ENCODE data around the gene SPATA32.

- TF ChIP-seq, protein P1, sequence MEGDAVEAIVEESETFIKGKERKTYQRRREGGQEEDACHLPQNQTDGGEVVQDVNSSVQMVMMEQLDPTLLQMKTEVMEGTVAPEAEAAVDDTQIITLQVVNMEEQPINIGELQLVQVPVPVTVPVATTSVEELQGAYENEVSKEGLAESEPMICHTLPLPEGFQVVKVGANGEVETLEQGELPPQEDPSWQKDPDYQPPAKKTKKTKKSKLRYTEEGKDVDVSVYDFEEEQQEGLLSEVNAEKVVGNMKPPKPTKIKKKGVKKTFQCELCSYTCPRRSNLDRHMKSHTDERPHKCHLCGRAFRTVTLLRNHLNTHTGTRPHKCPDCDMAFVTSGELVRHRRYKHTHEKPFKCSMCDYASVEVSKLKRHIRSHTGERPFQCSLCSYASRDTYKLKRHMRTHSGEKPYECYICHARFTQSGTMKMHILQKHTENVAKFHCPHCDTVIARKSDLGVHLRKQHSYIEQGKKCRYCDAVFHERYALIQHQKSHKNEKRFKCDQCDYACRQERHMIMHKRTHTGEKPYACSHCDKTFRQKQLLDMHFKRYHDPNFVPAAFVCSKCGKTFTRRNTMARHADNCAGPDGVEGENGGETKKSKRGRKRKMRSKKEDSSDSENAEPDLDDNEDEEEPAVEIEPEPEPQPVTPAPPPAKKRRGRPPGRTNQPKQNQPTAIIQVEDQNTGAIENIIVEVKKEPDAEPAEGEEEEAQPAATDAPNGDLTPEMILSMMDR (IDR thresholded peaks at IDR 0.05): no peak
- TF ChIP-seq EP300 (IDR thresholded peaks at IDR 0.05) (no peak), POLR2A (IDR thresholded peaks at IDR 0.05) (no peak)
These were observed 20.4 kb downstream of the SPATA32 start for GRCh38 chr17:45241328-45242028.

All from ovary (tissue), 3 donors.